ENCODE results near the gene LPCAT1.

Gene LPCAT1

GRCh38 chr5:1555808-1556731 is 32.3 kb upstream of the LPCAT1 start:
- peak in 3 of 42 donors; percentile 7 to 37 (median 21) for DNase-seq
- intact Hi-C loops (cut with DNase I) = no loop called here

- DNase-seq = peak in 4 of 42 donors; percentile 7 to 38 (median 24)
- intact Hi-C loops (cut with DNase I) = no loop called here
These were observed 31.4 kb upstream of the LPCAT1 start for GRCh38 chr5:1555011-1555807.

DNA sequence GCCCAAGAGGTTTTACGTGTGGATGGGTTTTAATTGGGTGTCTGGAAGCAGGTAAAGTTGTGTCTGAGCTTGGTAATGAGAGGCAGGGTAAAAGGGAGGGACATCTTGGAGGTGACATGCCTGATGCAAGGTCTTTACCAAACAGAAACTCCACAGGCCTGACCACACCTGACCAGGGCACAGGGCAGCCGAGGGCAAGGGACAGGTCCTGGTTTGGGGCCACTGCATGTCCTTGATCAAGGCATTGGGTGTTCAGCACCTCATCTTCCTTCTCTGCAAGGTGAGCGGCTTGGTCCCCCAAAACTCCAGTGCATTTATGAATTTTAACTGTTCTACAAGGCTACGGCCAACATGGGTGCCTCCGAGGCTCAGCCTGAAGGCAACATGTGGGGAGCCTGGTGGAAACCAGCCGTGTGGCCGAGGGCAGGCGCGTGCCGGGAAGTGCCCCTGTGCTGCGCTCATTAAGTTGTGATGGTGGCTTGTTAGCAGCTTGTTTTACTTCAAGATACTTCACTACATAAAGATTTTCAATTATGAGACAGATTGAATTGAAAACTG is 30.7 kb upstream of the LPCAT1 start:
- DNase-seq = peak in 3 of 42 donors; percentile 8 to 37 (median 21)
- intact Hi-C loops (cut with DNase I) = no loop called here

DNA sequence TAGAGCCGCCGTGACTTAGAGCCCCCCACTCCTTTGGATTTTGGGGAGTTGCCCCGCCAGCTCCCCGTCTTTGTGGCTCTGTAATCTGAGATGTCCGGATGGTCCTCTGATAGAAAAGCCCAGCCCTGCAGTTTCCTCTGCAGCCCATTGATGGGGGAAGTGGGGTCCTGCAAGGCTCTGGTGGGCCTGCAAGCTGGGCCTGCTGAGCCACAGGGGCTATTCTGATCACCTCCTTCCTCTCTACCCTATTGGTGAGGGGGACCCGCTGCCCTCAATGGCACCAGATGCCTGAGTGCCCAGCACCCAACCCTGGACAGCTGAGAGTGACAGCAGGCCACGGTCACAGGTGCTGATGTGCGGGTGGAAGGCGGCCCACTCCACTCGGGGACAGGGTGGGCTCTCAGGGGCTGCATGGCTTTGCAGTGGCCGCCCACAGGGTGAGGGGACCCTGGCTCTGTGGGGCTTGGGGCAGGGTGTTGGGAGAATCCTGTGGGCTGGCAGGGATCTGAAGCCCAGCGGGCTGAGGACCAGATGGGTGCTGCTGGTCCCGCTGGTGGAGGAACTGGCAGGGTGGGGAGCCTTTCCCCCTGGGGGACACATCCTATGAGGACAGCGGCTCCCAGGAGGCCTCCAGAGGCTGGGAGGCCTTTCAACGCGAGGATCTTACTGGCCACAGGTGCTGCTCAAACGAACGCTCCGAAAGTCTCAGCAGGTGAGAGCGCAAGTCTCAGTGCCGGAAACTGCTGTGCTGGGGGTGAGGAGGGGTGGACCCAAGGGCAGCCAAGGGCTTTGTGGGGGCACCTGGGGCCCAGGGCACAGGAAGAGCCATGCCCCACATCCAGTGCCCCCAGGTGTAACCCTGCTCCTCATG is 30.0 kb upstream of the LPCAT1 start:
- intact Hi-C loops (cut with DNase I) = no loop called here
- DNase-seq = peak in 5 of 42 donors; percentile 11 to 41 (median 26)

DNA sequence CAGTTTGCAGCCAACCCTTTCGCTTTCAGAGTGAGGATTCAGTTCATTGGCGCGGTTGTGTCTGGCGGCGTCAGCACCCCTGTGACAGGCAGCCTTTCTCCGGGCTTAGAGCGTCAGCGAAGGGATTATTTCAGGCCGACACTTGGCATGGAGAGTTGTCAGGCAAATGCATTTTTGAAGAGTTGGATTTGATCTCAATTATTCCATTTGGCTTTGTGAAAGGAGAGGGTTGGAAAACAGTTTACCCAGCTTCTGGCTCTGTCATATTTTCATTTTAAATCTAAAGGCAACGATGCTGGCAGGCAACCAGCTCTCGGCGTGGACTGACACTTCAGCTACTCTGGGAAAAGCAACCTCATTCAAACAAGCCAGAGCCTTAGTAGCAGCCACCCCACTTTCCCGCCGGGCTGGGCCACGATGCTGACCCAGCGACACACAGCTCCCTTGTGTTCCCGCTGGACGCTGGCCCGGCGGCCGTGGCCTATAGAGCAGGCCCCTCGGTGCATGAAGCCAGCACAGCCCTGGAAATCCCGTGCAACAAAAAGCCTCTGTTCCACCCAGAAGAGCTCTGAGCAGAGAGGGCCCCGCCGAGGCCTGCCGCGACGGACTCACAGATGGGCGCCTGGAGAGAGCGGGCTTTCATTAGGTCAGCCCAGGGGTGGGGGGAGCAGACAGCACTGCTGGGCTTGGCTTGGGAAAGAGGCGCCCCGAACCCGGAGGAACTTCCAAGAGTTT is 28.9 kb upstream of the LPCAT1 start:
- DNase-seq = peak; percentile 84 to 98 (median 95)
- intact Hi-C loops (cut with DNase I) = no loop called here

GRCh38 chr5:1551426-1552301 is 27.9 kb upstream of the LPCAT1 start:
- DNase-seq = peak in 5 of 42 donors; percentile 7 to 44 (median 31)
- intact Hi-C loops (cut with DNase I) = no loop called here

DNA sequence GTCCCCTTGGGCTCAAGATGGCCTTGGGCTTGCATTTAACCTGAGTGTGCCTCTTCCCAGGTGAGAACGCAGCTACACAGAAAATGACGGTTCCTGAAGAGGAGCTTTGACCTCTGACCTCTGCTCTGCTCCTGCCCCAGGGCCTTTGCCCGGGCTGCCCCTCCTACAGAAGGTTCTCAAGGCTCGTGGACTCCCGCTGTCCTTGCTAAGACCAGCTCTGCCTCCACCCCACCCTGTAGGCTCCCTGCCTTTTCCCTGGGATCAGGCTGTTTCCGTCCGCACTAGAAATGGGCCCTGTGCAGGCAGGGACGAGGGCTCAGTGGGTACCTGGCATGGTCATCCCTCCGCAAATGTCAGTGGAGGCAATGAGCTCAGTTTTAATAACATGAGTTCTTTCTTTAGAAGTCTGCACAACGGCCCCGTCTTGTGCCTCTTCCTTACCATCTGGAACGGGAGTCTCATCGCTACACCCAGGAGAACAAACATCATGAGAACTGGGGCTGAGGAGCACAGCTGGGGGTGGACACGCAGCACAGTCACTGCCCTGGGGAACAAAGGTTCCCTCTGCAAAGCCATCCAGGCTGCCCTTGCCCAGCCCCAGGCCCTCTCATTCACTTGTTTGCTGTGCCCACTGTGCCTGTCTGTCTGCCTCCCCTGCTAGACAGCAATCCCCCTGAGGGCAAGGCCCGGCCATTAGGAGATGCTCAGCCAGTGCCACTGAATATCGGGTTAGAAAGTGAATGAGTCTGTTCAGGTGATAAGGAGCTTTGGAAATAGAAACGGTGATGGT is 26.7 kb upstream of the LPCAT1 start:
- DNase-seq = peak in 4 of 42 donors; percentile 5 to 36 (median 26)
- intact Hi-C loops (cut with DNase I) = no loop called here

DNA sequence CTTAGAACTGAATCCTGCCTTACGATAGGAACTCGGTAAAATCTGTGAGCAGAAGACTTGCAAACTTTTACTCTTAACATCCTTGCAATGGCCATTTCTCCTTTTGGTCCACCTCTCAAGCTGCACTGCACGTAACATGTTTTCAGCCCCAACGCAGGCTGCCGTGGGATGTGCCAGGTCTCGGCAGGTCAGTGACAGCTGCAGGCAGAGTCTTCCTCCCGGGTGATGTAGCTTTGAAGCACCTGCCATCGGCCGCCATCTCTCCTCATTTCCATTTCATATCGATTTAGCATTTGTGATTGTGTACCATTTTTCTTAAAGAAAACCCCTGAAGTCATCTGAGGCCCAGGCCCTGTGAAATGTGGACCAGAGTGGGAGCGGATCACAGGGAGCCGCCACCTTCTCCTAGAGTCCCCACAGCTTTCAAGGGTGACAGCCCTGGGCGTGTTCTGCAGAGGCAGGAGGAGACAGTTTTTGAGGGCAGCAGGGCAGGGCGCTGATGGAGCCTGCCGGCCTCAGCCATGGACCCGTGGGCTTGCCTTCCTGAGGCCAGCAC is 25.8 kb upstream of the LPCAT1 start:
- intact Hi-C loops (cut with DNase I) = no loop called here
- DNase-seq = peak in 4 of 42 donors; percentile 2 to 18 (median 8)

DNA sequence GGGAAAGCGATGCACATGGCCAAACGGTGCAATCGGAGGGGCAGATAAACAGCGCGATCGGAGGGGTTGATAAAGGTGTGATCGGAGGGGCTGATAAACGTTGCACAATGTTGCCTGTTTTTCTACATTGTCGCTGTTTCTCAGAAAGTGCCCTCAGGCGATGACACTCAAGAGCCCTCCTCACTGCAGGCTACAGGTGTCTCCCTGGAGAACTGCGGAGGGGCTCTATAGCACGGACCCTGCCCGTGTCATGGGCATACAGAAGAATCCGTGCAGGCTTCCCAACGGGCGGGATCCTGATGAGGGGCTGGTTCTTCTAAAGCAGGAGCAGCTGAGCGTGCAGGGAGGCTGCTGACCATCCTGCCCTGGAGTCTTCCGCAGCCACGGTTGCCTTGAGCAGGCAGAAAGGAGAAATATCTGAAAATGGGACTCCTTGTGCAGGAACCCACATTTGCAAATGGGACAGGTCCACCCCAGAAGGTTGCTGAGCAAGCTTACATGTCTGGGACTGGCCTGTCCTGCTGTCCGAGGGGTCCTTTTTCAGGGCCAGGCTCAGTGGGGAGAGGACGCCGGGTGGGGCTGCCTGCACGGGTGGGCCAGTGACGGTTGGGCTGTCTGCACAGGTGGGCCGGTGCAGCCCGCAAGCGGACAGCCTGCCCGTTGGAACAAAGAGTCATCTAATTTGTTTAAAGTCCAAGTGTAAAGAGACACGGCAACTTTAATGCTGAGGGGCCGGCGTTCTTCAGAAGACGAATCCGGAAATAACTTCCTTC is 25.1 kb upstream of the LPCAT1 start:
- DNase-seq = peak in 7 of 42 donors; percentile 5 to 29 (median 10)
- intact Hi-C loops (cut with DNase I) = no loop called here

GRCh38 chr5:1547655-1548054 is 23.9 kb upstream of the LPCAT1 start:
- DNase-seq = peak in 5 of 42 donors; percentile 2 to 20 (median 5)
- intact Hi-C loops (cut with DNase I) = no loop called here

GRCh38 chr5:1547236-1547635 is 23.5 kb upstream of the LPCAT1 start:
- peak in 5 of 42 donors; percentile 8 to 20 (median 9) for DNase-seq
- intact Hi-C loops (cut with DNase I) = no loop called here

DNA sequence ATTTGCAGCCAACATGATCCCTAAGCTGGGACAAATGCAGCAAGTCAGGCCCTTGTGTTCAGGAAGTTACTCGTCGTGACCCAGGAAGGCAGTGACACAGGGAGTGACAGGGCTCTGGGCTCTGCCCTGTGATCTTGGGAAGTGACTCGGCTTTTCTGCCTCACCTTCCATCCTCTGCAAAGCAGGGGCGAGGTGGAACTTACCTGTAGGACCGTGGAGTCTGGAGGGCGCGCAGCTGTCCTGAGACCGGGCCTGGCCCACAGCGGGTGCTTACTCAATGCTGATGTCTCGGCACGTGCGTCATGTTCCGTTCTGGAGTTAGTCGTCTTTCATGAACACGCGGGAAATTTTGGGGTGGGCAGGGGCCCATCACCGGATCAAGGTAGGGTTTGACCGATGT is 22.8 kb upstream of the LPCAT1 start:
- DNase-seq = peak in 10 of 42 donors; percentile 2 to 37 (median 16)
- intact Hi-C loops (cut with DNase I) = no loop called here

DNA sequence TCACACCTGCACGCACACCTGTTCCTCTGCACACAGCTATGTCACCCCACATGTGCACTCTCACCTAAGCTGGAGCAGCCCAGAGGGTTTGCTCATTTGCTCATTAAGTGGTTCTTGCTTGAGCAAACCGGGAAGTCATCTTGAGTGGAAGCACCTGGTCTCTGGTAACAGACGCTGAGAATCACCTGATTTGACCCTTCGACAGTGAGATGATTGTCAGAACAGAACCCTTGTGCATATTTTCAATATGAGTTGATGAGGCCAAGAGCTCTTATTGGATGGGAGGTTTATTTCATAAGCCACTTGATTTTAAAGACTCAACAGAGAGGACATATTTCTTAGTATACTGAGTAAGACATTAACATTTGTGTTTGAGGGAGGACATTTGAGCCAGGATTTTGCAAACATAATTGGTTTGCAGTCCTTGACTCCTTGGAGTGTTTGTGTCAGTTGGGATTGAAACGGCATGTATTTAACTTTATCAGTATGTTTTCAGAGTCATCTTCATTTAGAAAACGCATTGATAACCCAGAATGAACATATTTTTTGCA is 22.1 kb upstream of the LPCAT1 start:
- peak in 3 of 42 donors; percentile 0 to 8 (median 4) for DNase-seq
- intact Hi-C loops (cut with DNase I) = no loop called here

DNA sequence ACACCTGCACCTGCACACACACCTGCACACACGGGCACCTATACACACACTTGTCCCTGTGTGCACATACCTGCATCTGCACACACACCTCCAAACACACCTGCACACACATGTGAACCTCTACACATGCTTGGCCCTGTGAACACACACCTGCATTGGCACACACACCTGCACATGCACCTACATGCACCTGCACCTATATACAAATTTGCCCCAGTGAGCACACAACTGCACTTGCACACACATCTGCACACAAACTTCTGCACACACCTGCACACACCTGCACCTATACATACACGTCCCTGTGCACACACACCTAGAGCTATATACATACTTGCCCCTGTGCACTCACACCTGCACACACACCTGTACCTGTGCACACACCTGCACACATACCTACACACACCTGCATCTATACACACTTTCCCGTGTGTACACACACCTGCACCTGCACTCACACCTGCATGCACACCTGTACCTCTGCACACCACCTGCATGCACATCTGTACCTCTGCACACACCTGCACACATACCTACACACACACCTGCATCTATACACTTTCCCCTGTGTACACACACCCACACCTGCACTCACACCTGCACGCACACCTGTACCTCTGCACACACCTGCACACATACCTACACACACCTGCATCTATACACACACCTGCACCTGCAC is 21.5 kb upstream of the LPCAT1 start:
- DNase-seq = peak in 2 of 42 donors; percentile 2 to 25
- intact Hi-C loops (cut with DNase I) = no loop called here

Measured in head of caudate nucleus (tissue), 42 donors.